Heart left ventricle (tissue), 13 donors: ENCODE measurements around the gene C3AR1.

ENCODE experiments used
- CTCF ChIP-seq, 12 donors: fragments of 200-600 bp; sonication (generic) in 4 of 12; IDR thresholded peaks; one replicate each; pipeline versions ENCODE4 v1.5.0 to v1.8.0; 2018 to 2022; ENCODE audit warnings: antibody characterized with exemption in 12 of 12, mild to moderate bottlenecking in 5 of 12
- POLR2A ChIP-seq, 2 donors: fragments of 450-650 bp; IDR thresholded peaks; one replicate each; pipeline ENCODE4 v1.6.1; 2017; ENCODE audit warnings: antibody characterized with exemption in 2 of 2, mild to moderate bottlenecking in 2 of 2, moderate library complexity in 2 of 2
- donor health status: ischemic (EF 13 %, LVEDD 7.1; RV severe dilation, severe dysfunction).
- donor health status: DM: no; HTN: yes; CAD: no.
- donor health status: DM: no; HTN: no; CAD: no.
- donor health status: ischemic (EF 25% LVEDD 6.9; RV normal size, moderate dysfunction).
- donor health status: ischemic (EF 25% LVEDD 5.7; RV mildly dilated, moderate dysfunction).
- donor health status: ischemic (EF 35%, LVEDD 5.7; RV mildly dilated, moderate dysfunction).
- donor health status: nonischemic (EF 11% LVEDD 7.7; RV severe dilation, severe dysfunction).
- donor health status: DM: yes; HTN: yes; CAD: no.
- donor health status: PGD.
- donor health status: ischemic (EF 29% LVEDD 5.4; RV normal size, mild dysfunction).
- donor health status: nonischemic (EF 23%, LVEDD 6.1; RV moderate dilation, normal function).

GRCh38 chr12:8108808-8109398 is 42.7 kb upstream of the C3AR1 start:
- TF ChIP-seq CTCF (IDR thresholded peaks at IDR 0.05) (peak; percentile 93 to 99 (median 97)), POLR2A (IDR thresholded peaks at IDR 0.05) (no peak)
